Parathyroid adenoma (tissue), 2 donors: ENCODE results near the gene MSI2.
"Not testable (repeated sequence)": the region's sequence is repeated elsewhere in the genome, so short reads cannot be mapped to it uniquely, and the experiment has no call there.

ENCODE experiments used
- H2AFZ ChIP-seq: fragments of 300-600 bp; sonication (generic); one replicate; pipeline ENCODE4 v1.7.0; 2017; ENCODE audit warnings: antibody characterized with exemption, mild to moderate bottlenecking
- H3K27ac ChIP-seq: fragments of 300-600 bp; sonication (generic); one replicate; pipeline ENCODE4 v1.7.0; 2017
- H3K27me3 ChIP-seq: fragments of 300-600 bp; sonication (generic); one replicate; pipeline ENCODE4 v1.7.0; 2017; ENCODE audit warnings: low read length; ENCODE audit not compliant: control insufficient read depth, insufficient read depth
- H3K36me3 ChIP-seq: fragments of 300-600 bp; sonication (generic); one replicate; pipeline ENCODE4 v1.7.0; 2017; ENCODE audit warnings: low read length; ENCODE audit not compliant: control insufficient read depth, insufficient read depth
- H3K4me1 ChIP-seq: fragments of 300-600 bp; sonication (generic); one replicate; pipeline ENCODE4 v1.7.0; 2017; ENCODE audit warnings: control low read depth
- H3K4me2 ChIP-seq: fragments of 300-600 bp; sonication (generic); one replicate; pipeline ENCODE4 v1.7.0; 2017; ENCODE audit warnings: low read length
- H3K4me3 ChIP-seq: fragments of 300-600 bp; sonication (generic); one replicate; pipeline ENCODE4 v1.7.0; 2017; ENCODE audit warnings: low read depth, low read length
- H3K79me2 ChIP-seq: fragments of 300-600 bp; sonication (generic); one replicate; pipeline ENCODE4 v1.7.0; 2017; ENCODE audit warnings: control low read depth
- H3K9ac ChIP-seq: fragments of 300-600 bp; sonication (generic); one replicate; pipeline ENCODE4 v1.7.0; 2017; ENCODE audit warnings: mild to moderate bottlenecking
- H3K9me3 ChIP-seq: fragments of 300-600 bp; sonication (generic); one replicate; pipeline ENCODE4 v1.7.0; 2017; ENCODE audit warnings: low read length; ENCODE audit not compliant: control insufficient read depth
- TF ChIP-seq, protein P1 (sequence below): fragments of 300-600 bp; sonication (generic); IDR thresholded peaks from one replicate; pipeline ENCODE4 v1.7.0; 2017; ENCODE audit warnings: antibody characterized with exemption, mild to moderate bottlenecking
- donor health status: primary hyperparathyroidism.

Gene MSI2

GRCh38 chr17:57498443-57498842, 242.1 kb downstream of the MSI2 start:
- no peak overlapping the region for H3K4me2 ChIP-seq
- no peaks in the 10 kb centered on the region for H3K9me3 ChIP-seq
- H2AFZ ChIP-seq: no peak overlapping the region
- TF ChIP-seq, protein P1, sequence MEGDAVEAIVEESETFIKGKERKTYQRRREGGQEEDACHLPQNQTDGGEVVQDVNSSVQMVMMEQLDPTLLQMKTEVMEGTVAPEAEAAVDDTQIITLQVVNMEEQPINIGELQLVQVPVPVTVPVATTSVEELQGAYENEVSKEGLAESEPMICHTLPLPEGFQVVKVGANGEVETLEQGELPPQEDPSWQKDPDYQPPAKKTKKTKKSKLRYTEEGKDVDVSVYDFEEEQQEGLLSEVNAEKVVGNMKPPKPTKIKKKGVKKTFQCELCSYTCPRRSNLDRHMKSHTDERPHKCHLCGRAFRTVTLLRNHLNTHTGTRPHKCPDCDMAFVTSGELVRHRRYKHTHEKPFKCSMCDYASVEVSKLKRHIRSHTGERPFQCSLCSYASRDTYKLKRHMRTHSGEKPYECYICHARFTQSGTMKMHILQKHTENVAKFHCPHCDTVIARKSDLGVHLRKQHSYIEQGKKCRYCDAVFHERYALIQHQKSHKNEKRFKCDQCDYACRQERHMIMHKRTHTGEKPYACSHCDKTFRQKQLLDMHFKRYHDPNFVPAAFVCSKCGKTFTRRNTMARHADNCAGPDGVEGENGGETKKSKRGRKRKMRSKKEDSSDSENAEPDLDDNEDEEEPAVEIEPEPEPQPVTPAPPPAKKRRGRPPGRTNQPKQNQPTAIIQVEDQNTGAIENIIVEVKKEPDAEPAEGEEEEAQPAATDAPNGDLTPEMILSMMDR: no peak
- H3K9ac ChIP-seq: no peak overlapping the region
- no peaks in the 10 kb centered on the region for H3K36me3 ChIP-seq
- peaks cover 12% of the 10 kb centered on the region for H3K4me1 ChIP-seq
- no peak overlapping the region for H3K4me3 ChIP-seq
- no peak overlapping the region for H3K27ac ChIP-seq
- peaks cover 82% of the 10 kb centered on the region for H3K79me2 ChIP-seq
- no peaks in the 10 kb centered on the region for H3K27me3 ChIP-seq

DNA sequence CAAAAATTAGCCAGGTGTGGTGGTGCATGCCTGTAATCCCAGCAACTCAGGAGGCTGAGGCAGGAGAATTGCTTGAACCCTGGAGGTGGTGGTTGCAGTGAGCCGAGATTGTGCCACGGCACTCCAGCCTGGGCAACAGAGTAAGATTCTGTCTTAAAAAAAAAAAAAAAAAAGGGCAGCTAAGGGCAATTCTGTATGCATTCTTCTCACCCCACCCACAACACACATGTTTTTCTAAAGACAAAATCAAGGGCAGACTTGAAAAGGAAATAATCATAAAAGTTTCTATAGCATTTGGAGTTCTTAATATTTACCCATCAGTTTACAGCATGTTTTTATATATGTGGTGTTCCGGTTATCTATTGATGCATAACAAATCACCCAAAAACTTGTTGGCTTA, 242.9 kb downstream of the MSI2 start:
- H2AFZ ChIP-seq, H3K9me3 ChIP-seq, H3K27me3 ChIP-seq, H3K4me3 ChIP-seq, H3K36me3 ChIP-seq, H3K4me2 ChIP-seq, H3K27ac ChIP-seq, H3K9ac ChIP-seq: not testable (repeated sequence)
- peaks cover 80% of the 10 kb centered on the region for H3K79me2 ChIP-seq
- H3K4me1 ChIP-seq: peaks cover 12% of the 10 kb centered on the region

GRCh38 chr17:57499648-57500049, 243.3 kb downstream of the MSI2 start:
- no peaks in the 10 kb centered on the region for H3K27me3 ChIP-seq
- H3K4me3 ChIP-seq: no peak overlapping the region
- no peaks in the 10 kb centered on the region for H3K36me3 ChIP-seq
- H3K9me3 ChIP-seq: no peaks in the 10 kb centered on the region
- H3K4me1 ChIP-seq: peaks cover 12% of the 10 kb centered on the region
- H3K4me2 ChIP-seq: no peak overlapping the region
- TF ChIP-seq, protein P1: no peak
- no peak overlapping the region for H3K27ac ChIP-seq
- H2AFZ ChIP-seq: no peak overlapping the region
- H3K79me2 ChIP-seq: peaks cover 77% of the 10 kb centered on the region
- no peak overlapping the region for H3K9ac ChIP-seq

- Histone ChIP-seq H3K27ac (no peak overlapping the region), H3K36me3 (no peaks in the 10 kb centered on the region), H3K9me3 (no peaks in the 10 kb centered on the region), H3K27me3 (no peaks in the 10 kb centered on the region), H3K4me2 (no peak overlapping the region), H3K79me2 (peaks cover 71% of the 10 kb centered on the region), H3K4me1 (peaks cover 10% of the 10 kb centered on the region), H3K9ac (no peak overlapping the region), H2AFZ (no peak overlapping the region), H3K4me3 (no peak overlapping the region)
- TF ChIP-seq, protein P1: no peak
These were observed 244.7 kb downstream of the MSI2 start for GRCh38 chr17:57501016-57501415.

DNA sequence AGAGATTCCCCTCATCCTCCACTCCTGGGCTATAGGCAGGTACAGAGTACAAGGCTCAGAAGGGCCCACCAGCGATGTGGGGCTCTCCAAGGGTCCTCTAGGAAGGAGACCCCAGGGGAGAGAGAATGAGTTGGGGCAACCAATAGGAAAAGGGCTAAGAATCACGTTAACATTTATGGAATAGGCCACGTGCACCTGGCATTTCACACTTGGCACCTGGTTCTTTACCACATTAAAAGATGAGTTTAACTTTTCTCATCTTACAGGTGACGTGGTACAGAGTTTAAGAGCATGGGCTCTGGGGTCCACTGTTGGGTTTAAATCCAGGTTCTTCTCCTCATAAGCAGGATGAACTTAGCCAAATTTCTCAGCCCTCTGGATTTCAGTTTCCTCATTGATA, 245.7 kb downstream of the MSI2 start:
- H3K27ac ChIP-seq: no peak overlapping the region
- TF ChIP-seq, protein P1: no peak
- no peaks in the 10 kb centered on the region for H3K27me3 ChIP-seq
- no peak overlapping the region for H3K4me2 ChIP-seq
- H3K4me1 ChIP-seq: peaks cover 12% of the 10 kb centered on the region
- no peaks in the 10 kb centered on the region for H3K9me3 ChIP-seq
- H3K79me2 ChIP-seq: peaks cover 67% of the 10 kb centered on the region
- no peak overlapping the region for H3K9ac ChIP-seq
- H2AFZ ChIP-seq: no peak overlapping the region
- H3K4me3 ChIP-seq: no peak overlapping the region
- no peaks in the 10 kb centered on the region for H3K36me3 ChIP-seq
